T-helper 9 cell (primary cell): ENCODE measurements around the gene APOD.

Source experiments
- DNase-seq: peaks from one replicate; pipeline ENCODE4 v3.0.0-alpha.2; 2020

The APOD gene

DNA sequence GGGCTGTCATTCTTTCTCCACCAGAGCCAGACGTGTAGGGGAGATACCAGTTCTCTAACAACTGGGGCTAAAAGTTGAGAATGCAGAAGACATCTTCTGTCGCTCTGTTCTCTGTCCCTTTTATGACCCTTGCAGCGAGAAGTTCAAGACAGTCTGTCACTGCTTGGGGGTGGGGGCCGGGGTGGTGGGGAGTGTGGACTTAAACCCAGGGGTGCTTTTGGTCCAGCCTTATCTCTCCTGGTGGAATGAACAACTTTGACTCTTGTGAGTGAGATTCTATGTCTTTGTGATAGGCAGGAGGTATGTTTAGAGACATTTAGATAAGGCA is 767 bp upstream of the APOD start:
- DNase-seq: no peak

DNA sequence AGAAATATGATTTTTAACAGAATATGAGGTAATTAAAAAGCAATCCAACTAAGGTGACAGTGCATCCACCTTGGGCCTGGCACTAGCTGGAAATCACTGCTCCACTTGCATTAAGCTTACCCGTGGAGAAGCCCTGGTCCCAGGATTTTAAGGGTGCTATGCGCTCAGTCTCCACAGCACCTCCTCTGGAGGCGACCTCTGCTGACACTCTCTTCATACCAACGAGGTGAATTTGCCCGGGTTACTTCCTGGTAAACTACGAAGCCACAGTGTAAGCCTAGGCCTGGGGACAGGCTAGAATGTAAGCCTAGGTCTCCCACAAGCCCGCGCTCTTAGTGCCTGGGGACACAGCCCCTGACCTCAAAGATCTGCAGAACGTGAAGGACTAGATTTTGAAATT is 793 bp downstream of the APOD start:
- no peak for DNase-seq

DNA sequence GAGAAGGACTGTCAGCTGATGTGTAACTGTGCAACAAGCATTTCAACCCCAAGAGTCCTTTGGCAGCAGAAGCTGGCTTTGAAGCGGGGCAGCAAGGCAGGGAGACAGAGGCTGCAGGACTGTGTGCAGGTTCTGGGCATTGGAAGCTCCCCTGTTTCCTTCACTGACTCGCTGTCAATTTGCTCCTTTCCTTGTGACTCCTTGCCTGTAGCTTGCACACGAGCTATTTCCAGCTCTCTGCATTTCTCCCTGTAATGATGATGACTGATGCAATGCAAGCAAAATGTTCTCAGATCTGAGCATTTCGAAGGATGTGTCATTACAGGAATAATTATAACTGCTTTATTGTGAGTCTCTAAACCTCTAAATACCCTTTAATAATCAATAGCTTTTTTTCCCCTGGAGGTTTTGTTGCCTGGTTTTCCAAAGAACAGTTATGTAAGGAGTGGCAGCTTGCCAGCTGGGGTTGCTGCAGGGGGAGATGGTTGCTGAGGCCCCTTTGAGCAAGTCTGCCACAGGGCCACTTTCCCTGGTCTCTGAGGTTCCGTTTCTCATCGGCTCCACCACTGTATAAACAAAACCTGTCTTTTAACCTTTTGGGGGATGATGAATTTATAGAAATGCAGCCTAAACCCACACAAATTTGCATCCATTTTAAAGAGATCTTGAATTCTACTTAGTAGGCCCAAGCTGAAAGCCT is 2.8 kb downstream of the APOD start:
- no peak for DNase-seq

DNA sequence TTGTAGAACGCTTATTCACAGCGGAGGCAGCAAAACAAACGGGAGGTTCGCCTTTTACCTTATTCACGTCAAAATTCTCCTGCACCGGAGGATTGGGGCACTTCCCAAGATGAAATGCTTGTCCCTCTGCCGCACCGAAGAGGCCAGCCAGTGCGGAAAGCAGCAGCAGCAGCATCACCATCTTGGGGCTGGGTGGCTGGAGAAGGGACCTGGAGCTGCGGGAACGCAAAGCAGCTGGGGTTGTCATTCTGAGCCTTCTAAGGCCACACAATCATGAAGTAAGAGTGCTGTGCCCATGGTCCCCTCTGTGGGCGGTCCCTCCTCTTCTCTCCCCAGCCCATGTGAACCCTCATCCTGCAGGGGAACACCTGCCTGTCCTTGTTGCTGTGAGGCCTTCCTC is 4.5 kb downstream of the APOD start:
- no peak for DNase-seq

DNA sequence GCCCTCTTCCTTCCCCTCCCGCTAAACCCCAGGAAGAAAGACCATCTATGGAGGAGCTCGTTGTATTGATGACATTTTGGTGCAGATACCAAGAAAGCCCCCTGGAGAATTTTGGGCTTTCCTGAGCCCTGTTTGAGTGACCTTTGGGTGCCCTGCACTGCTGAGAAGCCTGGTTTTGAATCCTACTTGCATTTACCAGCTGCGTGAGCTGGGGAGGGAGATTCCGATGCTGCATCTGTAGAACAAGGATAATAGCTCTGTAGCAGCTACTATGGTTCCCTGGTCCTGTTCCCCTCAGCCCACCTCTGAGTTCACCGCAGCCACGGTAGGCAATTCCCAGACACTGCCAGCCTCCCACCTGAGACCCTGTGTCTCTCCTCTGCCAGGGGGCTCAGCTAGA is 5.2 kb downstream of the APOD start:
- no peak for DNase-seq

DNA sequence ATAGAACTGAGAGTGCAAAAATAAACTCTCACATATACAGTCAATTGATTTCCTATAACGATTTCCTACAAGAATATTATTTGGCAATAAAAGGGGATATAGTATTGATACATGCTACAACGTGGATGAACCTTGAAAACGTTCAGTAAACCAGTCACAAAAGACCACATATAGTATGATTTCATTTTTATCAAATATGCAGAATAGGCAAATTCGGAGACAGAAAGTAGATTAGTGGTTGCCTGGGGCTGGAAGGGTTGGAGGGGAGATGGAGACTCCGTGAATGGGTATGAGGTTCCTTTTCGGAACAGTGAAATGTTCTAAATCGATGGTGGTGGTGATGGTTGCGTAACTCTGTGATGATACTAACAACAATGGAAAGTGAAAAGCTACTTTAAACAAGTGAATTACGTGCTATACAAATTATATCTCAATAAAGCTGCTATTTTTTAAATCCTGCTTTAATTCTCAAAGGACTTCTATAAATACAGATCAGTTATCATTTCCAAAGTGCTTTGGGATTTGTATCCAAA is 6.0 kb downstream of the APOD start:
- DNase-seq: no peak

DNA sequence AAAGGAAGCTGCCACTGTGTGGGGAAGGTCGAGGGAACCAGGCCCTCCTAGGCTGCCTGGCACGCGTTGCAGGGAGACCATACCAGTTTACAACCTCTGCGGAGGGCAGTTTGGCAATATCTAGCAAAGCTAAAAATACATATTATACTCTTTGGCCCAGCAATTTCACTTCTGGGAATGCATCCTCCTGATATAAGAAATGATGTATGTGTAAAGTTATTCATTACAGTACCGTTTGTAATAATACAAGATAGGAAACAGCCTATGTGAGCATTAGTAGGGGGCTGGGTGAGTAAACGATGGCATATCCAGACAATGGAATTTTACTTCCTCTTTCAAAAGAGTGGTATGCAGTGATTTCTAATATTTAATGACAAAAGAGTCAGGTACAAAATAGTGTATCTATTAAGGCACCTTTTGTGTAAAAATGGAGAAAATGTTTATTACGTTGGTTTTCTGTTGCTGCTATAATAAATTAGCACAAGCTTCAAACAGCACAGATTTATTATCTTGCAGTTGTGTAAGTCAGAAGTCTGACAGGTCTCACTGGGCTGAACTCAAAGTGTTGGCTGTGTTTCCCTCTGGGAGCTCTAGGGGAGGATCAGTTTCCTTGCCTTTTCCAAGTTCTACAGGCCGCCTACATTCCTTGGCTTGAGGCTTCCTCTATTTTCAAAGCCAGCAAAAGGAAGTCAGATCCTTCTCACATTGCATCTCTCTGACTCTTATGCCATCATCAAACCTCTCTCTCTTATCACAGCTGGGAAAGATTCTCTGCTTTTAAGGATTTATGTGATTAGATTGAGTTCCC is 9.0 kb downstream of the APOD start:
- no peak for DNase-seq

DNA sequence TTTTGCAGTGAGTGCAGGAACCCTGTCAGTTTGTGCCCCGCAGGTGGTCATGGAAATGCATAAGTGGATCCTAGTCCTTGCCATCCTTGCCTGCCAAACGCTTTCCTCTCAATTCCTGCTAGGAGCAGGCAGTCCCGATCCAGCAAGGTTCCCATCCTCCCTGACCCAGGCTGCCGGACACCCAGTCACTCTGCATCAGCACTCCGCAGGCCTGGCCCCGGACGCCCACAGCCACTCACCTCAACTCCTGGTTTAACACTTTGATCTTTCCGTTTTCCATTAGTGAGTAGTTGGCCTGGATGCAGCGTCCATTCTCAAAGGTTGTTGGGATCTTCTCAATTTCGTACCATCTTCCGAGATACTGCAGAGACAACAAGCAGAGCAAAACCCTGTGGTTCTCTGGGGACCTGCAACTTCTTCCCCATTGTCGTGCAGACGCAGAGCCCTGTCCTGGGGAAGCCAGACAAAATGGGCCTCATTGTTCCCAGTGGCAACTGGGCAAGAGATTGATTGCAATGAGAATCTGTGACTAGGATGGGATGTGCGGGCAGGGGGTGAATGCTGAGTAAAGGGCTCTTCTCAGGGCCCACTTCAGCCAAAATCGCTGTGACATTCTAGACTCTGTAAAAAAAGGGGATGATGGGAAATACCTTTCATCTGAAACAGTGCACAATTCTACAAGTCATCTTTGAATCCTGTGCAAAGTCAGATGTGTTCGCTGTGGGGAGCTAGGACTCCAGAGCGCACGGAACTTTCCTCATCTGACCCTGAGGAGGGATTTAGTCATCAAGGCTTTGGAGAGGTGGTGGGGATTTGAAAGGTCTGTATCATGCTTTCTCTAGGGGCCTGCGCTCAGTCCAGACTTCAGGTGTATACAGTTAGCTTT is 9.9 kb downstream of the APOD start:
- no peak for DNase-seq

DNA sequence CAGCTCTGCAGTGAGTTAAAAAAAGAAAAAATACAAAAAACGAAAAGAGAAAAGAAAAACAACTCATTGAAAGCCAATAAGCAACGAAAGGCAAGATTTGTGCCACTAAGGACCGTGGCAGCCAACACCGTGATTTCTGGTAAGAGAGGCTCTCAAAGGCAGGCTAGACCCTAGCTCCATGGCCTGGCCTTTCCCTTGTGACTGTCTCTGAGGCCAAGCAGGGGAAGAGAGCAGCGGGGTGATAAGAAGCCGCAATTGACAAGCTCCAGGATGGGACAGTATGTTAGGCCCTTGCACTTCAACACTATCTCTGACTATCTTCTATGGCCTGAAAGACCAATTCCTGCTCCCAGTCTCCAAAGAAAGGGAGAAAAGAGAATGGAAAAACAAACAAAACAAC is 12.4 kb downstream of the APOD start:
- DNase-seq: no peak

DNA sequence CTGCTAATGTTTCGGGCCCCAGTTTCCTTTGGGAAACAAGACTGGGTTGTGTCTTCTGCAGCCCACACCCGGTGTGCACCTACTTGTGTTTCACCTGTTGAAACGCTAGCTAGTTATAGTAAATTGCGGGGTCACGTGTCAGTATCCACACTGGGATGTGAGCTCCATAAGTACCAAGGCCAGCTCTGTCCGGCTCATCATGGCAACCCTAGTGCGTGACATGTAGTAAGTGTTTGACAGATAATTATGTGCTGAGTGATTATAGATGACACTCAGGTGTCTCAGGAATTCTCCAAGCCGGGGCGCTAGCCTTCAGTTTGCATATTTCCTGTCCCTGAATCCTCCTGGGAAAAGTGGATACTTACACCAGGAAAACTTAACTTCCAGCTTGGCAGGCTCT is 12.8 kb downstream of the APOD start:
- DNase-seq: no peak

DNA sequence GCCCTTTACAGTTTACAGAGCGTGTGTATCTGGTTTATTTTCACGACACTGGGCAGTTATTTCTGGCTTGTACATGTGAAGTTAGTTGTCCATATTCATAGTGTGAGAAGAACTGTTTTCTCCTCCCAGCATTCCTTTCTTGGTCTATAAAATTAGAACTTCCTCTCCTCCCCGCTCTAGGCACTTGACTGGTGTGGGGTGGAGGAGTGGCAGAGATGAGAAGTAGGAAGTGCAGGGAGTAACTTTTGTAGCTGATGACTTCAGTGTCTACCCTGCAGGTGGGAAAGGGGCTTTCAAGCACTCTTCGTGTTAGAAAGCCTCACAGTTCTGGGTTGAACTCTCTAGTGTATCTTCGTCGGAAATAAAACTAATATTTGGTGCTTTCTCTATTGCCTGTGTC is 13.4 kb downstream of the APOD start:
- no peak for DNase-seq

DNA sequence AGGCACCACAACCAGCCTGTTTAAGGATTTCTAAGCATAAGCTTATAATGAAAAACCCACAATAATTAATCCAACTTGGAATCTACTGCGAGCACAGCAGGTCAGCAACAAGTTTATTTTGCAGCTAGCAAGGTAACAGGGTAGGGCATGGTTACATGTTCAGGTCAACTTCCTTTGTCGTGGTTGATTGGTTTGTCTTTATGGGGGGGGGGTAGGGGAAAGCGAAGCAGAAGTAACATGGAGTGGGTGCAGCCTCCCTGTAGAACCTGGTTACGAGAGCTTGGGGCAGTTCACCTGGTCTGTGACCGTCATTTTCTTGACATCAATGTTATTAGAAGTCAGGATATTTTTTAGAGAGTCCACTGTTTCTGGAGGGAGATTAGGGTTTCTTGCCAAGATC is 15.1 kb downstream of the APOD start:
- no peak for DNase-seq

DNA sequence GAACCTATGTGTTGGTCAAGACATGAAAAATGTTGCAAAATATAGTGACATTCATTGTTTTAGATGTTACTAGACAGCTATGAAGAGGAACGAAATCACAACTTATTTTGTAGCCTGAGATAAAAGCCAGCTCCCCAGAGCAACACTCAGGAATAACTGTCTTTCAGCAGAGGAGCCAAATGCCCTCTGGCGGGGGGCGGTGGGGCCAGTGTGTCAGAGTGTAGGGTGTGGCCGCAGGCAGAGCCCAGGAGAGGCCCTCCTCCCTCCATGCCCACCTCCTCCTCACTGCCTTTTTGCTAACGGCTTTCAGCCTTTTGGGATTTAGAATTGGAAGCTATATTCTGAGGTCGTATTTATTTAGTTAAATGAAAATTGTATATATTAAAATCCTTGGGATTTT is 16.9 kb downstream of the APOD start:
- no peak for DNase-seq

DNA sequence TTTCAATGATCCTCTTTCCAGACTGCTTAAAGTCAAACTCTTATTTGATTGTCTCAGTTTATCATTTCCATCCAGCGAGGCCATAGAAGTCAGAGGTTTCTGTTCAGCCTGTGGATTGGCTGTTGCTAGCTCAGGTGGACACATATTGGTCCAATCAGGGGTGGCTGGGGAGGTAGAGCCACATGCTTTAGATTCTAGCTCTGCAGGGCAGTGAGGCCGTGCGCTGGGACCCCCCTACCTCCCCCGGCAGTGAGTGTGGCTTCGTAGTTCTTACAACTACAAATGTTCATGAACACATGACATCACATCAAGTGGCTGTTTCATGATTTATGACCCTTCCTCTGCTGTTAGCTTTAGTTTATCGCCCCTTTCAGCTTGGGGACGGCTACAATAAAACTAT is 18.0 kb downstream of the APOD start:
- DNase-seq: no peak

DNA sequence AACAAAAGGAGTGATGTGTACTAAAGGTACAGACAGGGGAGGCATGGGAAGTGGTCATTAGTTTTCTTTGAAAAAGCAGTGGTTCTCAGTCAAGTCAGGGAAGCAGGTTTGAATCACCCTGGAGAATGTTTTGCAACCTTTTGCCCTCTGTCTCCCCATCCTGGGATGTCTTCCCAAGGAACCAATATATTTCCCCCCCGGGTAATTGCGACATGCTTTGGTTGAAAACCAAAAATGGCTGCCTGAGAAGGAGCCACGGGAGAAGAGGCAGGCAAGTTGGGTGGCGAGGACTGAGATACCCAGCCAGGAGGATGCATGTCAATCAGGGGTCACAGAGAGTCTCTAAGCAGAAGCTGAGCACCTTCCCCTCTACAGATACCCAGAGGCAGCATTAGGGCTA is 20.4 kb downstream of the APOD start:
- no peak for DNase-seq

DNA sequence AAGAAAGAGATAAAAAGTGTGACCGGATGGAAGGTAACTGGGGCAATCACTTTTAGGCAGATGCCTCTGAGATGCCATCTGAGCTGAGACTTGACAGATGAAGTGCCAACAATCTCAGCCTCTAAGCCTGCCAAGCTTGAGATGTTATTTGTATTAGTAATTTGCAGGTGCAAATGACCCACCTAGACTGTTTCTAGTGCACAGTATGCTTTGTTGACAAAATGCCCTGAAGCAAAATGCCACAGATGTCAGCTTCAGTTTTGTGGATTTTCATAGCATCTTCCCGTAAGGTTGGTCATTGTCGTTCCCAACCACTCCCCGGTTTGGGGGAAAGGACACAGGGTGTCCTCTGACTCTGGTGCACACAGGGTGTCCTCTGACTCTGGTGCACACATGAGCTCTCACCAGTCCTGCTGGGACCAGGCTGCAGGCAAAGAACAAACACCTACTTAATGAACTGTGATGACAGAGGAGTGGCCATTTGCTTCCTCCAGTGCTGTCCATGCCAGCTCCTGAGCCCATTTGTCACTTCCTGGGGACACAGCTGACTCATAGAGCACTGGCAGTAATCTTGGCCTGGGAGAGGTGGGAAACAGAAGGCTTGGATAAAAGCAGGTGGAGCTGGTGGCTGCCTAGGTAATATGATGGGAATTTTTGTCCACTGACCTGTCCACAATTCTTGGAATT is 23.9 kb downstream of the APOD start:
- no peak for DNase-seq

DNA sequence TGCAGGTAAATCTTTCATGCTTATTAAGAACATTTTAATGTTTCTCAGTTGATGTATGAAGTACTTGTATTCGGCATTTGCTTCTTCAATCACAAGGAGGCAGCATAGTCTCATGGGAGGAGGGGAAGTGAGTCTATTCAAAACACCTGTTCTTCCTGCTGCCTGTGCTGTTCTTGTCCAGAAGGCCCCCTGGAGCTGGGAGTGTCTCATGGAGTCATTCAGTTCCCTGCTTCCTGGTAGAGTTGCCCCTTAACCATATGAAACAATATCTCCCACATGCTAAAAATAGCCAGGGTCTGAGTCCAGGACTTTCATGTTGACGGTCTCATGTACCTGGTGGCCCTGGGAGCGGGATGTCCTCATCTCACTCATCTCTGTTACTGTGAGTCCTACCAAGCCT is 25.1 kb downstream of the APOD start:
- DNase-seq: no peak

DNA sequence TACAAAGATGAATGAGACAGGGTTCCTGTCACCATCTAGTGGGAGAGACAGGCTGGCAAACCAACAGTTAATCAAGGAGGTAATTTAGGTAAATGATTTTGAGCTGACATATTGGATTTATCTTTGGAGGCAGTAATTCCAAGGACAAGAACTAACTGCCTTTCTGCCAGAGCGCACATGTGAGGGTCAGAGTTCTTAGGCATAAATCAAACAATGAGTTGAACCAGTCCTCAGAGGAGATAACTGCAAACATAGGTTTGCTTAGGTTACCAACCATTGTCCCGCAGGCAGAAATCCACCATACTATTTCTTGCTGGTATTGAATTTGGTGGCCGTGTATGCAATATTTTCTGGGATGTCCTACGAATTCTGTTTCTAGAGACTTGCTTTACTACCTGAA is 26.4 kb downstream of the APOD start:
- DNase-seq: no peak

DNA sequence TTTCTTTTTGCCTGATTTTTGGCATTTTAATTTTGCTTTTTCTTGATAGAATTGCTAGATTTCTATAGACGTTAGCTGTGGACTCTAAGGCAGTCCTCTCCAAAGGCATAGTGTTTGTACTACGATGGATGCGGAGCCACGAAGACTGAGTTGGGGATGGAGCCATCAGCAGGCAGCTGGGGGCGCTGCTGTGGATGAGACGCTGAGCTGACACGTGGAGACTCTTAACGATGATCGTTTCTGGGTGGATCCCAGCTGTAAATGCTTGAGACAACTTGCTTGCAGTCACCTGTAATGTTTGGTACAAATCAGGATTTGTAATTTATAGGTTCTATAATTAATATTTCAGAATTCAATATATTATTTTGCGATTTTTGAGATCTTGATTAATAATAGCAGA is 27.4 kb downstream of the APOD start:
- no peak for DNase-seq

DNA sequence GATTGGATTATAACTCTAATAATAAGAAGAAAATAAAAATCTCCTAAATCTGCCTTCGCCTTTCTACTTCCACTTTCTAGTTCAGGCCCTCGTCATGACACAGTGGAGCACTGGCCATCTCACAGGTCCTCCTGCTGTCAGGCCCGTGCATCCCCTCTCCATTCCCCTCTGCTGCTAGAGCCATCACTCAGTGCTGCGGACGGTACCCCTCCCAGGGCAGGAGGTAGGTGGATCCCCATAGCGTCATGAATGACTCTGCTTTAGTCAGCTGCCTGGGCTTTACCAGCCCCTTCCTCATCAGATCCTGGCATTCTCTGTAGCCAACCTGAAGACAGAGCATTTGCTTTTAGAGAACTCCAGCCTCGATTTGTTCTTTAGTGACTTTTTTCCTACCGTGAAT is 28.6 kb downstream of the APOD start:
- no peak for DNase-seq

DNA sequence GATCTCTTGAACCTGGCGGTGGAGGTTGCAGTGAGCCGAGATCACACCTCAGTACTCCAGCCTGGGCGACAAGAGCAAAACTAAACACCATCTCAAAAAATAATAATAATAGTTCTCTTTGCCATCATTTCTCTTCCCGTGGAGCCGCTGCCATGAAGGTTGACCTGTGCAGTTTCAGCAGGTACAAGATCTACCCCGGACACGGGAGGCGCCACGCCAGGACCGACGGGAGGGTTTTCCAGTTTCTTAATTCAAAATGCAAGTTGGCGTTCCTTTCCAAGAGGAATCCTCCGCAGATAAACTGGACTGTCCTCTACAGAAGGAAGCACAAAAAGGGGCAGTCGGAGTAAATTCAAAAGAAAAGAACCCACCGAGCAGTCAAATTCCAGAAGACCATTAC is 29.3 kb downstream of the APOD start:
- no peak for DNase-seq

DNA sequence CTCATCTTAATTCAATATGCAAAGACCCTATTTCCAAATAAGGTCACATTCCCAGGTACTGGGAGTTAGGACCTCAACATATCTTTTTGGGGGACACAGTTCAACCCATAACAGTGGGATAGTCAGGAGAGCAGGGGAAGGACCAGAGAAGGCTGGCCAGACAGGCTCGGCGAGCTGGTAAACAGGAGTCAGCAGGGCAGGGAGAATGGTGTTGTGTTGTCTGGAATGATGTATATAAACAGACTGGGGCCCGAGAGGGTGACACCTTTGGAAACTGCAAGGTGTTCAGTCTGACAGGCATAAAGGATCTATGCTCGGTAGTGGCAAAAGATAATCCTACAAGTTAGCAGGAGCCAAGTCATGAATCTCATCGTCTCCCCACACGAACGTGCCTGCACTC is 30.5 kb downstream of the APOD start:
- DNase-seq: no peak

DNA sequence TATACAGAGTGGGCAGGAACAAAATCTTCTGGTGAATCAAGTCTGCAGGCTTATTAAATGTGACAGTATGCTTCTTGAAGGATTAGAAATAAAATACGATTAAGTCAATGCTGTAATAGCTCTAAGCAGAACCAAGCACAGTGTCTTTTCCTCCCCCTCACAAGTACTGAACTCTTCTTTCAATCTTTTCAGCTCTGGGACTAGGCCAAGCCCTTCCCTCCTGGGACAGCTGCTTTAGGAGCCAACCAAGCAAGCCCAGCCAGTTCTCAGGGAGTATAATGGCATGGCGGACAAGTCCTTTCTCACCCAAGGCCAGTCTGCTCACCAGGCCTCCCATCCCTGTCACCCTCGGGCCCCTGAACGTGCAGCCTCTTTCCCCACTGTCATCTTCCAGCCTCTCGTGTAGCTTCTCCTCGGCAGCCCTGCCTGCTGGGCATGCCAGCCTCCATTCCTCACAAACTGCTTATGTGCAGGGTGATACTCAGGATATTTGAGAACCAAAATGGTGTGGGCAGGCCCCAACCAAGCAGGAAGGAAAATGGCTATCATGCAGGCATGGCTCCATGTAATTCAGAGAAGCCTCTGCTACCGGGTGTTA is 32.3 kb downstream of the APOD start:
- no peak for DNase-seq
